ENCODE data around the gene USP47.

- TF ChIP-seq CTCF (IDR thresholded peaks at IDR 0.05) (no peak), SIN3A (IDR thresholded peaks at IDR 0.05; ENCODE audit: borderline replicate concordance, insufficient read depth, low read depth, low read length) (no peak), REST (IDR thresholded peaks at IDR 0.05; ENCODE audit: insufficient read depth in 1 of 2, low read depth in 2 of 2, low read length in 1 of 2) (no peak)
These were observed 161.6 kb downstream of the USP47 start for GRCh38 chr11:12003336-12003735.

Data from Panc1 (cell line).